ENCODE data around the gene VMP1.
A peak's percentile ranks its signal among the peaks of the same experiment; 100 is the strongest.
"Not testable (repeated sequence)": the region's sequence is repeated elsewhere in the genome, so short reads cannot be mapped to it uniquely, and the experiment has no call there.

VMP1 gene

DNA sequence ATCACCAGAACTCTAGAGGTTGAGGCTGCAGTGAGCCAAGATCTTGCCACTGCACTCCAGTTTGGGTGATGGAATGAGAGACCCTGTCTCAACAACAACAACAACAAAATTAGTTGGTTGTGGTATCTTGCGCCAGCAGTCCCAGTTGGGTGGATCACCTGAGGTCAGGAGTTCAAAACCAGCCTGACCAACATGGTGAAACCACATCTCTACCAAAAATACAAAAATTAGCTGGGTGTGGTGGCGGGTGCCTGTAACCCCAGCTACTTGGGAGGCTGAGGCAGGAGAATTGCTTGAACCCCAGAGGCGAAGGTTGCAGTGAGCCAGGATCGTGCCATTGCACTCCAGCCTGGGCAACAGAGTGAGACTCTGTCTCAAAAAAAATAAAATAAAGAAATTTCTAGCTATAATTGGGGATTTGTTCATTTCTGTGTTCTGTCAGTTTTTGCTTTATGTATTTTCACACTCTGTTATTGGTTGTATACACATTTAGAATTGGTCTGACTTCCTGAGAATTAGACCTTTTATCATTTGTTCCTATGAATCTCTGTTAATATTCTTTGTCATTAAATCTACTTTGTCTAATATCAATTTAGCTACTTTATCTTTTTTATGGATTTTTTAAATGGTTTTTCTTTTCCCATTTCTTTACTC lies 51.7 kb downstream of the VMP1 start:
- H3K9me3 ChIP-seq (ENCODE audit: control insufficient read depth, insufficient read depth, low read depth, low read length); H3K27ac ChIP-seq (ENCODE audit: extremely low read depth, low read depth, low read length); H3K4me3 ChIP-seq (ENCODE audit: low read depth, low read length): not testable (repeated sequence)
- ChIA-PET POLR2A (interaction anchor here (0.9 to 1.1 kb wide), 2 partner anchors 81 to 84 kb away, joined by 4 read pairs; no protein-coding TSS in a partner anchor), CTCF (interaction anchor here (0.6 to 0.7 kb wide), 2 partner anchors 35 to 275 kb away, joined by 3 to 4 read pairs; no protein-coding TSS in a partner anchor)
- H3K4me1 ChIP-seq (ENCODE audit: control insufficient read depth, insufficient read depth, low read length) = peaks cover 23% of the 10 kb centered on the region
- TF ChIP-seq ZNF280D (tag by site-specific recombination; IDR thresholded peaks at IDR 0.05) (0 out of 2 replicates have a peak, but pooled peaks have one; percentile 22), SETDB1 (IDR thresholded peaks at IDR 0.05; ENCODE audit: insufficient read length, low read length) (peak; percentile 62)
- H3K36me3 ChIP-seq (ENCODE audit: control insufficient read depth in 2 of 2, insufficient read depth in 1 of 2, low read length in 2 of 2) = peaks cover 7 to 10% of the 10 kb centered on the region in 2 experiments; a peak in 2 of 3 replicates

DNA sequence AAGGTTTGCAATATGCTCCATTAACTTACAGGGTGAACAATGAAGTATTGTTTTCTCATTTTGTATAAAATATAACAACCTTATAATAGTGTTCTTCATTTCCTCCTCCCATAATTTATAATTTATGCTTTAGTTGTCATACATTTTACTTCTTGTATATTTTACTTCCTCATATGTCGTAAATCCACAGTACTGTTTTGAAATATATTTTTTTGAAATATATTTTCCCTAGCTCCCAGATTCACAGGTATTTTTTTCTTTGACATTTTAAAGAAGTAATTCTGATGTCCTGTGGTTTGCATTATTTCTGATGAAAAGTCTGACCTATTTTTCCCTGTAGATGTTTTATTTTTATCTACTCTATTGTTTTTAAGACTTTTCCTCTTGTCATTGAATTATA lies 52.7 kb downstream of the VMP1 start:
- Histone ChIP-seq H3K4me3 (ENCODE audit: low read depth, low read length) (no peak overlapping the region), H3K9me3 (ENCODE audit: control insufficient read depth, insufficient read depth, low read depth, low read length) (no peaks in the 10 kb centered on the region), H3K27ac (ENCODE audit: extremely low read depth, low read depth, low read length) (no peak overlapping the region), H3K4me1 (ENCODE audit: control insufficient read depth, insufficient read depth, low read length) (peaks cover 16% of the 10 kb centered on the region), H3K36me3 (ENCODE audit: control insufficient read depth in 2 of 2, insufficient read depth in 1 of 2, low read length in 2 of 2) (peaks cover 10 to 11% of the 10 kb centered on the region in 2 experiments)
- TF ChIP-seq ZNF133 (tag by site-specific recombination; IDR thresholded peaks at IDR 0.05) (no peak), ZNF518A (tag by site-specific recombination; conservative IDR thresholded peaks at IDR 0.05; ENCODE audit: low read depth) (no peak), ZSCAN23 (tag by site-specific recombination; IDR thresholded peaks at IDR 0.05) (no peak), ZNF121 (tag by site-specific recombination; IDR thresholded peaks at IDR 0.05) (no peak), IKZF3 (tag by site-specific recombination; IDR thresholded peaks at IDR 0.05) (no peak)
- ChIA-PET CTCF (interaction anchor here (2.6 kb wide), 1 partner anchor 99 kb away, joined by 13 read pairs; no protein-coding TSS in a partner anchor), POLR2A (interaction anchor here (1.1 kb wide), 1 partner anchor 80 kb away, joined by 4 read pairs; no protein-coding TSS in a partner anchor)

DNA sequence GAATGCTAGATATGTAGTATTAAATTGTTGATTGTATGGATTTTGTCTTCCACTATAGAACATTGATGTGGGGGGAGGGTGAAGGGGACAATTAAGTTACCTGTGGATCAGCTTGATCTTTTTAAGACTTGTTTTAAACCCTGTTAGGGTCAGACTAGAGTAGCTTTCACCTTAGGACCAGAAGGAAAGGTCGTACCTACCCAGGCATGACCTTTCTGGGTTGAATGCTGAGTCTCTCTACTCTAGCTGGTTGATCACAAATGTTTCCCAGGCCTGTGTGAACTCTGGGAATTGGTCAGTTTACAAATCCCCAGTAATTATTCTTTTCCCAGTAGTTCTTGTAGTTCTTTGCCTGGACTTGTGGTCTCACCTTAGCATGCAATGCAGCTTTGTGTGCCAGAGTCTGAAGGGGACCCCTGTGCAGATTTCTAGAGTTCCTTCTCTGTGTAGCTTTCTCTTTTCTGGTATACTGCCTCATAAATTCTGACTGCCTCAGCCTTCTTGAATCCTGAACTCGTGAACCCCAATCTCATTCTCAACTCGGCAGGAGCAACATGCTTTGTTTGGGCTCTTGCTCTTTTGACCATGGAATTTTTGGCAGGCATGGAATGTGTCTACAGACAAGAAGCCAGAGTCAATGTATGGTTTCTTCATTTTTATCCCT lies 54.1 kb downstream of the VMP1 start:
- peaks cover 17 to 19% of the 10 kb centered on the region in 2 experiments for H3K36me3 ChIP-seq (ENCODE audit: control insufficient read depth in 2 of 2, insufficient read depth in 1 of 2, low read length in 2 of 2)
- H3K27ac ChIP-seq (ENCODE audit: extremely low read depth, low read depth, low read length) = no peak overlapping the region
- TF ChIP-seq, protein P1, sequence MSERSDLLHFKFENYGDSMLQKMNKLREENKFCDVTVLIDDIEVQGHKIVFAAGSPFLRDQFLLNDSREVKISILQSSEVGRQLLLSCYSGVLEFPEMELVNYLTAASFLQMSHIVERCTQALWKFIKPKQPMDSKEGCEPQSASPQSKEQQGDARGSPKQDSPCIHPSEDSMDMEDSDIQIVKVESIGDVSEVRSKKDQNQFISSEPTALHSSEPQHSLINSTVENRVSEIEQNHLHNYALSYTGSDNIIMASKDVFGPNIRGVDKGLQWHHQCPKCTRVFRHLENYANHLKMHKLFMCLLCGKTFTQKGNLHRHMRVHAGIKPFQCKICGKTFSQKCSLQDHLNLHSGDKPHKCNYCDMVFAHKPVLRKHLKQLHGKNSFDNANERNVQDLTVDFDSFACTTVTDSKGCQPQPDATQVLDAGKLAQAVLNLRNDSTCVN (tag by site-specific recombination; optimal IDR thresholded peaks at IDR 0.05) = no peak
- ChIA-PET CTCF (interaction anchor here (0.8 to 3.4 kb wide), 5 partner anchors 7 to 97 kb away, joined by 3 to 21 read pairs (median 7); no protein-coding TSS in a partner anchor), POLR2A (interaction anchor here (0.7 to 1.5 kb wide), 3 partner anchors 71 to 84 kb away, joined by 3 to 4 read pairs (median 4); no protein-coding TSS in a partner anchor)
- no peaks in the 10 kb centered on the region for H3K9me3 ChIP-seq (ENCODE audit: control insufficient read depth, insufficient read depth, low read depth, low read length)
- H3K4me1 ChIP-seq (ENCODE audit: control insufficient read depth, insufficient read depth, low read length) = peaks cover 9% of the 10 kb centered on the region; the same call in 1 of the 2 replicates
- H3K4me3 ChIP-seq (ENCODE audit: low read depth, low read length) = no peak overlapping the region
